Neutrophil (primary cell): ENCODE results near the gene TMEM269.
"Not testable (repeated sequence)": the region's sequence is repeated elsewhere in the genome, so short reads cannot be mapped to it uniquely, and the experiment has no call there.

Source experiments
- H3K27ac ChIP-seq: fragments of 200-600 bp; sonication (generic); 2 replicates; pipeline ENCODE4 v1.5.1; 2016; ENCODE audit warnings: mild to moderate bottlenecking, moderate library complexity
- H3K27me3 ChIP-seq: fragments of 200-600 bp; sonication (generic); 2 replicates; pipeline ENCODE4 v1.6.0; 2016; ENCODE audit warnings: mild to moderate bottlenecking
- H3K36me3 ChIP-seq: fragments of 200-600 bp; sonication (generic); 2 replicates; pipeline ENCODE4 v1.5.1; 2017
- H3K4me1 ChIP-seq, 2 experiments: fragments of 200-600 bp in 1 of 2; sonication (generic) in 1 of 2; 1 replicate in 1 of 2; 2 replicates in 1 of 2; pipeline versions ENCODE4 v1.5.1 to v1.6.1; 2013 to 2016; ENCODE audit warnings: low read depth in 1 of 2, low read length in 1 of 2, mild to moderate bottlenecking in 1 of 2, moderate library complexity in 1 of 2; ENCODE audit not compliant: control insufficient read depth in 1 of 2, insufficient read depth in 1 of 2
- H3K4me3 ChIP-seq, 2 experiments: fragments of 200-600 bp in 1 of 2; sonication (generic) in 1 of 2; 1 replicate in 1 of 2; 2 replicates in 1 of 2; pipeline ENCODE4 v1.5.1; 2013 to 2016; ENCODE audit warnings: low read depth in 1 of 2, low read length in 1 of 2, mild to moderate bottlenecking in 1 of 2, moderate library complexity in 1 of 2
- H3K9me3 ChIP-seq: fragments of 200-600 bp; sonication (generic); 2 replicates; pipeline ENCODE4 v1.5.1; 2016
- TF ChIP-seq, protein P1 (sequence below): fragments of 200-600 bp; sonication (generic); IDR thresholded peaks from 2 replicates; pipeline ENCODE4 v1.5.1; 2016; ENCODE audit warnings: antibody characterized with exemption

TMEM269 gene

DNA sequence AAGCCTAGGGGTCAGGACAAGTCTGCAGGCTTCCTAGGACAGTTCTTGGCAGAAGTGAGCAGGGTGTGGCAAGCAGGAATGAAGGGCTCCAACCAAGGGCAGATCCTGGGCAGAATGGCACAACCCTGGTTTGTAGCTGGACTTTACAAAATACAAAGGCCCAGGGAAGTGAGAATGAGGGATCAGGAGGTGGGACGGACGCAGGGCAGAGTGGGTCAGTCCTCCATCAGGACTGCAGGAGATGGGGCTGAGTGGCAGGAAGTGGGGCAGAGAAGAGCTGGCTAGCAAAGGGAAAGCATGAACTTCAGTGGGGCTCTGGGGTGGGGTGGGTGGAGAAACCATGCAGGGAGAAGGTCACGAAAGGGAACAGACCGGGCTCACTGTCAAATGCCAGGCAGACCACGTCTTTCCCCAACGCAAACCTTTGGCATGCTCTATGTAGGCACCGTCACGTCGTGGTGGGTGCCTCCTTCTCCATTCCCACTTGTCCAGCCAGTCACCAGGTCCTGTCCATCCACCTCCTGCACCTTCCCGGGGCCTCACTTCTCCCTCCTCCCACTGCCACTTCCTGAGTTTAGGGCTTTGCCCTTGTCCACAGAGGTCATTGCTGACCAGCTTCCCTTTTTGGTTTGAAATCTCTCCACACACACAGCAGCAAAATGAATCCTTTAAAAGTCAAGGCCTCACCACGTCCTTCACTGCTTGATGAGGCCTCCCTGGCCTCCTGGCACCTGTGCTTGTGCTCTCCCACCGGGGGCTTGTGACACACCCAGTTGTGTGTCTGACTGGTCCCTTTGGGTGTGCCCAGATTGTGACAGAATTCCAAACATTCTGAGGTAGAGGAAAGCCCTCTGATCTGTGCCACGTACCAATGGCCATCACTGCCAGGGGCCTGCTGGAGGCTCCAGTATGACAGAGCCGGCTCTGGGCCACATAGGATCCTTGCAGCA lies 36.1 kb upstream of the TMEM269 start:
- no peaks in the 10 kb centered on the region for H3K9me3 ChIP-seq
- H3K27ac ChIP-seq, result no peak overlapping the region
- TF ChIP-seq, protein P1, sequence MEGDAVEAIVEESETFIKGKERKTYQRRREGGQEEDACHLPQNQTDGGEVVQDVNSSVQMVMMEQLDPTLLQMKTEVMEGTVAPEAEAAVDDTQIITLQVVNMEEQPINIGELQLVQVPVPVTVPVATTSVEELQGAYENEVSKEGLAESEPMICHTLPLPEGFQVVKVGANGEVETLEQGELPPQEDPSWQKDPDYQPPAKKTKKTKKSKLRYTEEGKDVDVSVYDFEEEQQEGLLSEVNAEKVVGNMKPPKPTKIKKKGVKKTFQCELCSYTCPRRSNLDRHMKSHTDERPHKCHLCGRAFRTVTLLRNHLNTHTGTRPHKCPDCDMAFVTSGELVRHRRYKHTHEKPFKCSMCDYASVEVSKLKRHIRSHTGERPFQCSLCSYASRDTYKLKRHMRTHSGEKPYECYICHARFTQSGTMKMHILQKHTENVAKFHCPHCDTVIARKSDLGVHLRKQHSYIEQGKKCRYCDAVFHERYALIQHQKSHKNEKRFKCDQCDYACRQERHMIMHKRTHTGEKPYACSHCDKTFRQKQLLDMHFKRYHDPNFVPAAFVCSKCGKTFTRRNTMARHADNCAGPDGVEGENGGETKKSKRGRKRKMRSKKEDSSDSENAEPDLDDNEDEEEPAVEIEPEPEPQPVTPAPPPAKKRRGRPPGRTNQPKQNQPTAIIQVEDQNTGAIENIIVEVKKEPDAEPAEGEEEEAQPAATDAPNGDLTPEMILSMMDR, result no peak
- H3K4me3 ChIP-seq, result no peak overlapping the region
- no peaks in the 10 kb centered on the region for H3K27me3 ChIP-seq
- H3K36me3 ChIP-seq, result peaks cover 70% of the 10 kb centered on the region
- no peaks in the 10 kb centered on the region for H3K4me1 ChIP-seq

DNA sequence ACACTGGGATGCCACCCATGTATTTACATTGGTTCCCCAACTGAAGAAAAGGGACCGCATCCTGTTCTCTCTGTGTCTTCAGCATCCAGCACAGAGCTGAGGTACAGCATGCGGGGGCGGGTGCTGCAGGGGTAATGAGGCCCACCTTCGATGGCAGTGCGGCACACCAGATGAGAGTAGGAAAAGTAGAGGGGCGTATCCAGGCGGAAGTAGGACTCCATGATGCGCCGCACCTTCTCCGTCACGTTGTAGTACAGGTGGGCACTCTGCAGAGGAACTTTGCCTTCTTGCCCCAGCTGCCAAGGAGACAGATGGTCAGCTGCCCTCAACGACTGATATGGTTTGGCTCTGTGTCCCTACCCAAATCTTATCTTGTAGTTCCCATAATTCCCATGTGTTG lies 34.8 kb upstream of the TMEM269 start:
- H3K27ac ChIP-seq, result no peak overlapping the region
- no peaks in the 10 kb centered on the region for H3K4me1 ChIP-seq
- H3K9me3 ChIP-seq, result no peaks in the 10 kb centered on the region
- H3K4me3 ChIP-seq, result no peak overlapping the region
- H3K27me3 ChIP-seq, result no peaks in the 10 kb centered on the region
- H3K36me3 ChIP-seq, result peaks cover 83% of the 10 kb centered on the region
- TF ChIP-seq, protein P1, result no peak

DNA sequence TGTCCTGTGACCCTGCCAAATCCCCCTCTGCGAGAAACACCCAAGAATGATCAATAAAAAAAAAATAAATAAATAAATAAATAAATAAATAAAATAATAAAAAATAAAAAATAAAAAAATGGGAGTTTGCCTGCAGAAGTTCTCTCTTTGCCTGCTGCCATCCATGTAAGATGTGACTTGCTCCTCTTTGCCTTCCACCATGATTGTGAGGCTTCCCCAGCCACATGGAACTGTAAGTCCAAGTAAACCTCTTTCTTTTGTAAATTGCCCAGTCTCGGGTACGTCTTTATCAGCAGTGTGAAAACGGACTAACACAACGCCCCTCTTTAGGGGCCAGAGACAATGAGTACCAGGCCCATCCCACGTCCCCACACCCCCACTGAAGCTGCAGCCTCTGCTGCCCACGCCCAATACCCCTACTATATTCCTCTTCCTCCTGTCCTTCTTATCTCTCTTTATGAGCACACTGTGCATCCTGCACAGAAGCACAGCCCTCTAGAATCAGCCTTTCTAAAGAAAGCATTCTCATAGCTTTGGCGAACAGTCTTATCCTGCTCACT lies 33.2 kb upstream of the TMEM269 start:
- not testable (repeated sequence) for H3K27me3 ChIP-seq, H3K4me1 ChIP-seq, H3K9me3 ChIP-seq, H3K27ac ChIP-seq, H3K4me3 ChIP-seq
- H3K36me3 ChIP-seq, result peaks cover 87% of the 10 kb centered on the region

DNA sequence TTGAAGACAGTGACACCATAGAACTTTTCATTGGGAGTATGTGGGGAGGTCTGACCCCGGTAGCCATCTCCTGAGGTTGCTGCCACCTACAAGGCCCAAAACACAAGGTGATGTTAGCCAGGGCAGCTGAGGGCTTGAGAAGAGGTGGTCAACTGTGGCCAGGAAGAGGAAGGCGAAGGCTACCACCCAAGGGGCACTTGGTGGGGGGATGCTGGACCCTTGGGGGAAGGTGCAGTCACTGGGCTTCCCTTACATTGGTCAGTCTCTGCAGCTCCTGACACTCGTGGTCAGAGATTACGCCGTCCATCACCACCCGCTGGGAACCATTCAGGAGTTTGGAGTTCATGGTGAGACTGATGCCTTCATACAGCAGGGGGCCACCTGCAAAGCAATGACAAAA lies 32.5 kb upstream of the TMEM269 start:
- no peak overlapping the region for H3K27ac ChIP-seq
- no peak overlapping the region for H3K4me3 ChIP-seq
- no peaks in the 10 kb centered on the region for H3K9me3 ChIP-seq
- H3K27me3 ChIP-seq, result no peaks in the 10 kb centered on the region
- H3K36me3 ChIP-seq, result peaks cover 82% of the 10 kb centered on the region
- TF ChIP-seq, protein P1, result no peak
- no peaks in the 10 kb centered on the region for H3K4me1 ChIP-seq

DNA sequence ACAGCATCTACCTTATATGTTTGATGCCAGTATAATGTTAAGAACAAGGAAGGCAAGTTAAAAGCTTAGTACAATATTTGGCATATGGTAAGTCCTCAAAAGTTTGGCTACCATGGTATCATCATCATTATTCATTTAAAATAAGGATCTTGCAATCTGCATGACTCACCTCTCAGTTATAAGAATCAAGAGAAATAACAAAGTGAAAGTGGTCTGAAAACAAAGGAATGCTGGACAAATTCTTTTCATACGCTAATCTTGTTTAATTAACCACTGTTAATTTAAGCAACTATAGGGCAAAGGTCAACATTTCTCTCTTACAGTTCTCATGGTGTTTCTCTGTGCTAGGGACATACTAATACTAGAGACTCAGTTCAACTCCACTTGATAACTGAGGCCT lies 31.7 kb upstream of the TMEM269 start:
- TF ChIP-seq, protein P1, result no peak
- Histone ChIP-seq H3K9me3 (no peaks in the 10 kb centered on the region), H3K4me3 (no peak overlapping the region), H3K36me3 (peaks cover 83% of the 10 kb centered on the region), H3K27me3 (no peaks in the 10 kb centered on the region), H3K27ac (no peak overlapping the region), H3K4me1 (no peaks in the 10 kb centered on the region)
